ENCODE measurements around the gene ARSB.

The ARSB gene

DNA sequence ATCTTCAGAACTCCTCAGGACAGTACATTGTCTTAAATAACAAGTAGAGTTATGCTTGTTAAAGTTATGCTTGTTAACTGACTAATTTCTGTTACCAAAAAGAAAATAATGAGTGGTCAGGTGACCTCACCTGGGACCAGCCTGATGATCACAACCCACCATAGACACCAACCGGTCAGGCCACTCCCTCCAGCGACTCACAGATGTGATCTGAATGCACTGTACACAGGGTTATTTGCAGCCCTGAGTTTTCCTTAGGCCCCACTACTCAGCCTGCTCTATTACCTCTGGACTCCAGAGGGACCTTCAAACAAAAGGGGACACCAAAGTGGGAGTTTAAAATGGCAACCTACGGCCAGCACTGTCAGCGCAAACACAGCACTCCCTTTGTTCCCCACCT is 55.3 kb downstream of the ARSB start:
- Histone ChIP-seq H3K36me3 (replicated peaks) (no peaks in the 10 kb centered on the region), H3K27ac (peak overlapping the region; percentile 60), H3K27me3 (replicated peaks) (no peaks in the 10 kb centered on the region), H3K4me3 (ENCODE audit: low read depth, low read length) (no peak overlapping the region)
- in situ Hi-C loops (cut with HindIII; ENCODE audit: low pct_ligation_motif_present, low sequenced_read_pairs): no loop called here
- DNase-seq: no peak
- TF ChIP-seq, protein P1, sequence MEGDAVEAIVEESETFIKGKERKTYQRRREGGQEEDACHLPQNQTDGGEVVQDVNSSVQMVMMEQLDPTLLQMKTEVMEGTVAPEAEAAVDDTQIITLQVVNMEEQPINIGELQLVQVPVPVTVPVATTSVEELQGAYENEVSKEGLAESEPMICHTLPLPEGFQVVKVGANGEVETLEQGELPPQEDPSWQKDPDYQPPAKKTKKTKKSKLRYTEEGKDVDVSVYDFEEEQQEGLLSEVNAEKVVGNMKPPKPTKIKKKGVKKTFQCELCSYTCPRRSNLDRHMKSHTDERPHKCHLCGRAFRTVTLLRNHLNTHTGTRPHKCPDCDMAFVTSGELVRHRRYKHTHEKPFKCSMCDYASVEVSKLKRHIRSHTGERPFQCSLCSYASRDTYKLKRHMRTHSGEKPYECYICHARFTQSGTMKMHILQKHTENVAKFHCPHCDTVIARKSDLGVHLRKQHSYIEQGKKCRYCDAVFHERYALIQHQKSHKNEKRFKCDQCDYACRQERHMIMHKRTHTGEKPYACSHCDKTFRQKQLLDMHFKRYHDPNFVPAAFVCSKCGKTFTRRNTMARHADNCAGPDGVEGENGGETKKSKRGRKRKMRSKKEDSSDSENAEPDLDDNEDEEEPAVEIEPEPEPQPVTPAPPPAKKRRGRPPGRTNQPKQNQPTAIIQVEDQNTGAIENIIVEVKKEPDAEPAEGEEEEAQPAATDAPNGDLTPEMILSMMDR (IDR thresholded peaks at IDR 0.05; ENCODE audit: low read depth, low read length, missing control alignments): no peak

DNA sequence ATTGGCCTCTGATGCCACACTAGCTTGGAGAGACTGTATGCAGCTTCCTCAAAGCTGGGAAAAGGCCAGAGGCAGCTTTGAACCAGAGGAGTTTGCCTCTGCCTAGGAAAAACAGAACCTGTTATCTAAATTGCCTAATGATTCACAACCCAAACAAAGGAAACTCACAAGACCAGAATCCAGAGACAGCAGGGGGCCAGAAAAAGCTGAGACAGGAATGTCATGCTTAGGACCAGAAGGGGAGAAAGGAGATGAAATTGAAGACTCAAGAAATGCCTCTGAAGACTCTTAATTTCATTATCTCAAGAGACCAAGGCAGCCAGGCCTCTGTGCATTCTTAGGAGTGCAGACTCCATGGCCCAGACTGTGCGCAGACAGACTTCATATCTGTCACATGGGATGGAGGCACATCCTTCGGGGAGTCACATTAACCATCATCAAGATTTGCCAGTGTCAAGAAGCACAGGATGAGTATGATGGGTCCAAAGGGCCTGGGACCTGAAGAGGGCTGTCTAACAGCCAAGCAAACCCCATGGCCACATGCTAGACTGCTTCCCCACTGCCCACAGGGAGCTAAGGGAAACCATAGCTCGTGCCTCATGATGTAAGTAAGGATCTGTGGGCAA is 57.3 kb downstream of the ARSB start:
- no peaks in the 10 kb centered on the region for H3K36me3 ChIP-seq (replicated peaks)
- peak overlapping the region; percentile 70 for H3K27ac ChIP-seq
- in situ Hi-C loops (cut with HindIII; ENCODE audit: low pct_ligation_motif_present, low sequenced_read_pairs): no loop called here
- TF ChIP-seq, protein P1 (IDR thresholded peaks at IDR 0.05; ENCODE audit: low read depth, low read length, missing control alignments): no peak
- peak; percentile 96 for DNase-seq
- H3K27me3 ChIP-seq (replicated peaks): no peaks in the 10 kb centered on the region
- no peak overlapping the region for H3K4me3 ChIP-seq (ENCODE audit: low read depth, low read length)

DNA sequence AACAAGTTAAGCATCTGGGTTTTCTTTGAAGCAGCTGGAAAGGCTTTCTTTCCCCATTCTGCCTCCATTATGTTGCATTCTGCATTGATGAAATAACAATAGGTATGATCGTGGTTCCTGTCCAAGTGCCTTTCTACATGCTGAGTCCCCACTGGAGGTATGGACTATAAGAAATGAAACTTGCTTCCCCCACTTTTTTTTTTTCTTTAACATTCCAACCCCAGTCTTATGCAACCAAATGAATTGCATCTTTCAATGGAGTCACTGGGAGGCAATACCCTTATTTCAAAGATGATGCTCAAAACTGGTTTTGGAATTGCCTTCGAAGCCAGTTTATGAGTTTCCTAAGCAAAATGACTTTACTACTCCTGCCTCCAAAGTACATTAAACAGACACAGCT is 58.9 kb downstream of the ARSB start:
- no peaks in the 10 kb centered on the region for H3K27me3 ChIP-seq (replicated peaks)
- no peaks in the 10 kb centered on the region for H3K36me3 ChIP-seq (replicated peaks)
- in situ Hi-C loops (cut with HindIII; ENCODE audit: low pct_ligation_motif_present, low sequenced_read_pairs): no loop called here
- TF ChIP-seq, protein P1 (IDR thresholded peaks at IDR 0.05; ENCODE audit: low read depth, low read length, missing control alignments): no peak
- DNase-seq: no peak
- H3K27ac ChIP-seq: no peak overlapping the region
- H3K4me3 ChIP-seq (ENCODE audit: low read depth, low read length): no peak overlapping the region

DNA sequence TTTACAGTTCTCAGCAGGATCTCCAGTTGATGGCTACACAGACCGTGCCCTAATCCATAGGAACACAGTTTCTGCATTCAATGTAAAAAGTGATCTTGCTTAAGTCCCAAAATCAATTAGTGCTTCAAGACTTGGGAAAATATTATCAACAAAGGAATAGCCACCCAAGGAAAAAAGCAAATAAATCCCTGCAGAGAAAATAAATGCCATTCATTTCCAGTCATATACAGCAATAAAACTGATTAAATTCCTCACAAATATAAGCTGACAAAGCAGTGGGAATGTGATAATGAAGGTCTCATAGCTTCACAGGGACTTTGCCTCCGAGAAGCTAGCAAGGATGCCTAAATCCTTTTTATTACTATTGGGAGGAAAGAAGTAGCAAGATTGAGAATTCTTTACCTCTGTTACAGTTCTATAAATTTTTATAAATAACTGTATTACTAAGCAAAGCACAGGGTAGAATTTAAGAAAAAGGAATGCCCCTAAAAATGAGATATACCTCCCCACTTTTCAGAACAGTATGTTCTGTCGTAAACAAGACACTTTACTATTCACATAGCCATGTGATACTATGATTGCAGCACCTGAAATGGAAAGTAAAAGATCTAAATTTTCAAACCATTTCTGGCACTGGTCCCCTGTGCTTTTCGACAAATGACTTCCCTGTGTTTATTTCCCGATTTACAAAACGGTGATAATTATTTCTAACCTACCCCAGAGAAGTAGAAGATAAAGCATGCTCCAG is 59.8 kb downstream of the ARSB start:
- no peak overlapping the region for H3K27ac ChIP-seq
- no peak overlapping the region for H3K4me3 ChIP-seq (ENCODE audit: low read depth, low read length)
- no peaks in the 10 kb centered on the region for H3K27me3 ChIP-seq (replicated peaks)
- in situ Hi-C loops (cut with HindIII; ENCODE audit: low pct_ligation_motif_present, low sequenced_read_pairs): no loop called here
- DNase-seq: no peak
- TF ChIP-seq, protein P1 (IDR thresholded peaks at IDR 0.05; ENCODE audit: low read depth, low read length, missing control alignments): no peak
- no peaks in the 10 kb centered on the region for H3K36me3 ChIP-seq (replicated peaks)

DNA sequence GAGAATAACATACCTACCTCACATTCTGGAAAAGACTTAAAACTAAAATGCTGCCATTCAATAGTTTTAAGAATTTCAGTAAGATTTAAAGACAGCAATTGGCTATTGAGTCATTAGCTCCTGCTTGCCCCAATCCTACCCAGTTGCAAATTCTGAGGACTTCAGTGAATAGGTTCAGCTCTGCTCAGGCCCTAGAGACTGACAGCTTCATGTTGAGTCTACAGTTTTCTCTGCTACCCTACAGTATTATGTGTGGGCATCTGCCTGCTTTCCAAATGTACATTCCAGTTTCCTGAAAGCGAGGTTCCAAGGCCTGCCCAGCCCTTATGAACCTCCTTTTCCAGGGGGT is 61.5 kb downstream of the ARSB start:
- no peaks in the 10 kb centered on the region for H3K36me3 ChIP-seq (replicated peaks)
- TF ChIP-seq, protein P1 (IDR thresholded peaks at IDR 0.05; ENCODE audit: low read depth, low read length, missing control alignments): no peak
- no peak overlapping the region for H3K4me3 ChIP-seq (ENCODE audit: low read depth, low read length)
- no peaks in the 10 kb centered on the region for H3K27me3 ChIP-seq (replicated peaks)
- H3K27ac ChIP-seq: no peak overlapping the region
- DNase-seq: no peak
- in situ Hi-C loops (cut with HindIII; ENCODE audit: low pct_ligation_motif_present, low sequenced_read_pairs): no loop called here

Measured in brain microvascular endothelial cell (primary cell).